HG03060 (cell line): ENCODE measurements around the gene TUBA8.
"Not testable (repeated sequence)": the region's sequence is repeated elsewhere in the genome, so short reads cannot be mapped to it uniquely, and the experiment has no call there.

Experiments used
- ATAC-seq: cut with Tn5 transposase; IDR thresholded peaks from one replicate; pipeline ENCODE4 v1.9.1; 2021; ENCODE audit warnings: low read depth, moderate number of reproducible peaks; ENCODE audit not compliant: unreplicated experiment

The TUBA8 gene

DNA sequence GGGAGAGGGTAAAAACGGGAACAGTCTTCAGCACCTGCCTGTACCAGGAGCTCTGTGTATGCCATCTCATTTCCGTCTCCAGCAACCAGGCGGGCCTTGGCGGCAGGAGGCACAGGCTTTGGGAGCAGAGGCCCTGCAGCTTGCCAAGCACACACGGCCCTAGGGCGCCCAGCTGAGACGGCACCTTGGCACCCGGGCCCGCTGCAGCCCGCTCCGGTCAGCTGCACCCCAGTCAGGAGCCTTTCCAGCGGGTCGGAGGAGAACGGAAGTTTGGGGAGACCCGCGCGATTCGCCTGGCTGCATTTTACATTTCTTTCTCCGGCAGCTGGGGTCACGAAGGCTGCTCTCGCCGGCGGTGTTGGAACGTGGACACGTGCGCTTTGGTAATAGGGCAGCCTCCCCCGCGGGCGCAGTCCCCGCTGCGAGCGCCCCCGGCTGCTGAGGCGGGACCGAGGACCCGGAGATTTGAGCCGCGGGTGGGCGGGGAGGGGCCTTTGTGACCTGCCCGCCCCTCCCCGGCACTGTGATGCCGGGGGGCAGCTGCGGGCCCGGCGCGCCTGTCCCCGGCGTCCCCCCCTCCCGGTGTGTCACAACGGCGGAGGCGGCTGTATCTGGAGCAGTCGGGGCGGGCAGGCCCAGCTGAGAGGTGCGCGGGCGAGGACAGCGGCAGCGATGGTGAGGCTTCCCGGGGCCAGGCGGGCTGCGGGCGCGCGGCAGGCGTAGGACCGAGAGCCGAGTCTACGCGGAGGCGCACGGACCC, at the start of gene TUBA8:
TUBA8 (plus strand) TSS at position 616 of the 760 bp plus-strand sequence; CDS start at position 673, 57 bp downstream.
- ATAC-seq = no peak

DNA sequence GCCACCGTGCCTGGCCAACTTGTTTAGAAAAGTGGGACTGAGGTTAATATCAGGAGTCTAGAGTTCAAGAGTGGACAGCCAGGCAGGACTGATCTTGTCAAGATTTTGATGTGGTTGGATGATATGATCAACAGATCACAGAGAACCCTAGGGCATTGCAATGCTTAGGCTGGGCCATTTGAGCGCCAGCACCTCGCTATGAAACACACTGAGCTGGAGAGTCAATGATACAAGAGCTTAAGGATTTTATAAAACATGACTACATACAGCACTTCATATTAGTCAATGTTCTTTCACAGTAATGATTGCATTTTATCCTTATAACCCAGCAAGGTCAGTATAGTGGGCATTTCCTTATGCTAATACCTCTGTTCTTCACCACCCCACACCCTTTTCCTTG, 48.2 kb upstream of the TUBA8 start:
- no peak for ATAC-seq

- ATAC-seq = no peak
These were observed 47.3 kb upstream of the TUBA8 start for GRCh38 chr22:18063306-18063705.

DNA sequence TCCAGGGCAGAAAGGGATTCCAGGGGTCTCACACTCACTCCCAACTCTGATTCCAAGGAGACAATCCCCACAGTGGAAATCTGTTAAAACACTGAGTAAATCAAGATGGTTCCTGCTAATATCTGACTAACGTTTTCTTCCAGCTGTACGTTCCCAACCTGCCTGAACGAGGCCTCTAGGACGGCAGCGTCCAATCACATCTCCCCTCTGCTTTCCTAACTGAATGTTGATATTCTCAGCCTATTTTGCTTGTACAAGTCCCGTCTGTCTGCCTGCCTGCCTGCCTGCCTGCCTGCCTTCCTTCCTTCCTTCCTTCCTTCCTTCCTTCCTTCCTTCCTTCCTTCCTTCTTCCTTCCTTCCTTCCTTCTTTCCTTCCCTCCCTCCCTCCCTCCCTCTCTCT, 46.9 kb upstream of the TUBA8 start:
- not testable (repeated sequence) for ATAC-seq

DNA sequence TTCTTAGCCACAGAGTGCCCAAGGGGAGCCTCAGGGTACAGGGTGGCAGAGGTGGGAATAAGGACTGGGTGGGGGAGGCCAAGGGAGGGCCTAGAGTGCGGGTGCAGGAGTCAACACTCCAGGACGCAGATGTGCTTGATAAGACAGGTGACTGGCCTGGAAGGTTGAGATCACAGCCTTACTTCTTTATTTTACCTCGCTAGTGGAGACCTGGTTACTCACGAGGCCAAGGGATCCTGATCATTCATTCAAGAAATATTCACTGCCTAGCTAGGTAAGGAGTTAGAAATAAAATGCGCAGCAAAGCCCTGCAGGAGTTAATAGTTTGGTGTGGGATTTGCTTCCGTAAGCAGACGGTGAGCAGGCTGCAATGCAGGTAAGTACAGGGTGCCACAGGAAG, 46.0 kb upstream of the TUBA8 start:
- no peak for ATAC-seq

GRCh38 chr22:18065256-18065655, 45.4 kb upstream of the TUBA8 start:
- ATAC-seq = no peak

DNA sequence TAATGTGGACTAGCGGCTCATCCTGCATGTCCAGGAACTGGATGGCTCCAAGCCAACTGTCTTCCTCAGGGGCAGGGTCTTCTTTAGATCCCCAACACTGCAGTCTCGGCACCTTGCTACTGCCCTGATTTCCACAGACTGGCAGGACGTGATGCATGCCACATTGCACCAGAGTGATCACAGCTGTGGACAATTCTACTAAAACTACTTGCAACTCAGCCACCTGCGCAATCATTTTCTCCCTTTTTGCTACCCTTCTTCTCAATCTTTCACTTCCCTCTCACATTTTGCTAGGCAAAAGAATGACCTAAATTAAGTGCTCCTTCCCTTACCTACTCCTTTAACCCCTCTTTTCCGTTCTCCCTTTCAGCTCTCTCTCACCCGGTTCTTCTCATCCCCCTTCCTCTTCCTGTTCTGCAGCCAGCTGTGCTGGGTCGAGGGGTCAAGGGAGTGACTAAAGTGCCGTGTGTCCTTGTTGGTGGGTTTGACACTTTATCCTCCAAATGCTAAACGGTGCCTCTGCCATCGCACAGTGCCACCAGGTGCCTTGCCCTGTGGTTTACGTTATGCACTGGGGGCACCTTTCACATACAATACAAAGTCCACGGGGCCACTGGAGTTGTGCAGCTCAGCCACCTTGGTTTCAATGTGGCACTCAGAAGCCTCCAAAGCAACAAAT, 44.3 kb upstream of the TUBA8 start:
- ATAC-seq = no peak

GRCh38 chr22:18067121-18067520, 43.5 kb upstream of the TUBA8 start:
- no peak for ATAC-seq

GRCh38 chr22:18067548-18068341, 42.9 kb upstream of the TUBA8 start:
- ATAC-seq = no peak

- no peak for ATAC-seq
These were observed 42.1 kb upstream of the TUBA8 start for GRCh38 chr22:18068381-18068988.

DNA sequence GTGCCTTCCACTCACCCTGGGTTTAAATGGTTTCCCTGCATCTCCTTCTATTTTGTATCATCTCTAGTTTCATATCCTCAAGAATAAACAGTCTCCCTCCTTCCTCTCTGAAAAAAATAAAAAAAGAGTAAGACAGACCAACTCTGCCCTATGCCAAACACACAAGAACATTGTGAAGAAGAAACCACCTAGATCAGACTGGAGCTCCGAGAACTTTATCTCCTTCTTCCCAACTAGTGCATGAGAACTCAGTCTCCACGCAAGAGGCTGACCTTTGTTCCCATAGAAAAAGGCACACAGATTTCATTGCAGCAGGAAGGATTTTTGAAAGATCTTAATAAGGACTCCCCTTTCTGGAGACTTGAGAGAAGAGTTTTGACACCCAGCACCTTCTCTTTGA, 41.6 kb upstream of the TUBA8 start:
- no peak for ATAC-seq

DNA sequence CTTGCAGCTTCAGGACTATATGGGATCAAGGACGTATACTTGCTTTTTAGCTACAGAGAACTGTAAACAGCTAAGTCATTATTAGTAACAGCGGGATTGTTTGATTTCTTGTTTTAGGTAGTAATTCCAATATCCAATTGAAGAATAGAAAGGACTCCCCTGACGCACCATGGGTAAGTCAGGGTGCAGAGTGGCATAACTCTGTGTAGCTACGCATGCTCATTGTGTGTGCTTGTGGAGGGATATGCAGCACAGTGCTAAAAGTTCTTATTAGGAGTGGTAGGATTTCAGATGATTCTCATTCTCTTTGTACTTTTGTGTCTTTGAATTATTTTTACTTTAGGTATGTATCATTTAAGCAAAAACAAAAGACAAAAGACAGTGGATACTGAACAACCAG, 40.6 kb upstream of the TUBA8 start:
- ATAC-seq = no peak

- ATAC-seq = no peak
These were observed 39.9 kb upstream of the TUBA8 start for GRCh38 chr22:18070556-18071306.

DNA sequence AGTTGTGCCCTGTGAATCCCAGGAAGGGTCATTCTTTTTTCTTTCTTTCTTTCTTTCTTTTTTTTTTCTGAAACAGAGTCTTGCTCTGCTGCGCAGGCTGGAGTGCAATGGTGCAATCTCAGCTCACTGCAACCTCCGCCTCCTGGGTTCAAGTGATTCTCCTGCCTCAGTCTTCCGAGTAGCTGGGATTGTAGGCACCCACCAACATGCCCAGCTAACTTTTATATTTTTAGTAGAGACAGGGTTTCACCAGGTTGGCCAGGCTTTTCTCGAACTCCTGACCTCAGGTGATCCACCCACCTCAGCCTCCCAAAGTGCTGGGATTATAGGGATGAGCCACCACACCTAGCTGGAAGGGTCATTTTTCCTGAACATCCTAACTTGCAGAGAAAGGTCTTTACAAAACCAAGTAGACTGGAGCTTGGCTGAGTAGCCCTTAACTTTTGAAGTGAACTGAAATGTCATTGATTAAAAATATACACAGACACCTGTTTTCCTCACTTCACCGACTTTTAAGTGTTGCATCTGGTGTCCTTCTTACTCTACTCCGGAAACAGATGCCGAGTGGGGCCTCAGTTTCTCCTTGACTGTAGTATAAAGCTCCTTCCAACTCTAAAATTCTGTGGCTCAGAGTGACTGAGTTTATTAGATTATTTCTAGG, 39.2 kb upstream of the TUBA8 start:
- ATAC-seq = not testable (repeated sequence)

GRCh38 chr22:18071968-18072310, 38.7 kb upstream of the TUBA8 start:
- no peak for ATAC-seq

- ATAC-seq = no peak
These were observed 37.1 kb upstream of the TUBA8 start for GRCh38 chr22:18073467-18073866.

- ATAC-seq = not testable (repeated sequence)
These were observed 36.7 kb upstream of the TUBA8 start for GRCh38 chr22:18073927-18074326.

- no peak for ATAC-seq
These were observed 35.4 kb upstream of the TUBA8 start for GRCh38 chr22:18075101-18075719.

- ATAC-seq = no peak
These were observed 34.7 kb upstream of the TUBA8 start for GRCh38 chr22:18075720-18076497.
